GM12892 (cell line): ENCODE measurements around the gene TMEM9B.

Experiments used
- DNase-seq: peaks from one replicate; pipeline ENCODE4 v3.0.0; 2011; ENCODE audit not compliant: insufficient read length
- FAIRE-seq: peaks from 2 replicates; lab custom pipeline; 2011; peaks lifted over from hg19 to GRCh38; lab: Jason Lieb, UNC
- POLR2A ChIP-seq: IDR thresholded peaks from 2 replicates; pipeline ENCODE4 v1.6.1; 2011; ENCODE audit warnings: low read depth, low read length, control low read depth
- POLR2AphosphoS5 ChIP-seq: IDR thresholded peaks from 2 replicates; pipeline ENCODE4 v1.6.1; 2011; ENCODE audit warnings: low read depth, low read length, control low read depth
- TAF1 ChIP-seq: IDR thresholded peaks from 2 replicates; pipeline ENCODE4 v1.6.1; 2011; ENCODE audit warnings: low read depth, mild to moderate bottlenecking, control low read depth, low read length, borderline replicate concordance

The TMEM9B gene

DNA sequence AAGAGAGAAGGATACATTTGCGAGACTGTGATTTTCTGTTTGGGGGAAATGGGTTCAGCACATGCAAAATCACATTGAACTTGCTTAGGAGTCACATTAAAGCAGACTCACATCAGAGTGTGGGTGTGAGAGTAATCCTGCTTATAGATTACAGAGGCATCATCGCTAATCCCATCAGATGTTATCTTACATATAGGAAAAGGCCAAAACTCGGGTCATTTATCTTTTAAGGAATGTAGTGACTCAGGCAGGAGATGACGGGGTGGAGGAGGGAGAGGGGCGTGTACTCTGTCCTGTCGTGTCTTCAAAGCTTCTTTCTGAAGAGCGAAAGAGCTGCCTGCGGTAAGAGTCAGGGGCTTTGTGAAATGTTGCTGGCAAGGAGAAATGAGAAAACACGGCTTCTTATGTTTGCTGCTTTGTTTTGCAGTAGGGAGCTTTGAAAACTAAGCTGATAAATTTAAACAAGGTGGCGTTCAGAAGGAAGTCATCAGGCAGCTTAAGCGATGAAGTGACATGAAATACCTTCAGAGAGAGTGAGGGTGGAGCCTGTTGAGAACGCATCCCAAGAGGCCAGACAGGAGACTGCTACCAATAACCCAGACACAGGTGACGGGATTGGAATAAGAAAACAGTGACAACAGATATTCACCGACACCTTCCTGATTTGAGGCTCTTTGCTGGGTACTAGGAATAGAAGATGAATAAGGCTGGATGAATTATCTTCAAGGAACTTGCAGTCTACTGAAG lies 29.3 kb downstream of the TMEM9B start:
- TF ChIP-seq TAF1, result no peak
- TF ChIP-seq POLR2AphosphoS5, result no peak
- no peak for DNase-seq
- no peak for FAIRE-seq

DNA sequence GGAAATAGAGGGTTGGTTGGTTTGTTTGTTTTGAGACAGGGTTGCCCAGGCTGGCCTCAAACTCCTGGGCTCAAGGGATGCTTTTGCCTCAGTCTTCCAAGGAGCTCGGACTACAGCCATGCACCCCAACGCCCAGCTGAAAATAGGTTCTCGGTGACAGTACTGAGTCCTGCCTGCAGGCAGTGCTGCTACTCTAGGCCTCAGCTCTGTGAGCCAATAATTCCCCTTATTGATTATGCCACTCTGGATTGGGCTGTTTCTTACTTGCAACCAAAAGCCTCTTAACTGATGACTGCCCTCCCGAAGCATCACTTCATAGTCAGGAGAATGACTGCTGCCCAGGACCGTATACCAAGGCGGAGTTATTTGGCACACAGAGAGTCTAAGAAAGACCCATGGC lies 30.3 kb downstream of the TMEM9B start:
- TF ChIP-seq POLR2AphosphoS5 (no peak), TAF1 (no peak), POLR2A (no peak)
- FAIRE-seq, result no peak
- no peak for DNase-seq

DNA sequence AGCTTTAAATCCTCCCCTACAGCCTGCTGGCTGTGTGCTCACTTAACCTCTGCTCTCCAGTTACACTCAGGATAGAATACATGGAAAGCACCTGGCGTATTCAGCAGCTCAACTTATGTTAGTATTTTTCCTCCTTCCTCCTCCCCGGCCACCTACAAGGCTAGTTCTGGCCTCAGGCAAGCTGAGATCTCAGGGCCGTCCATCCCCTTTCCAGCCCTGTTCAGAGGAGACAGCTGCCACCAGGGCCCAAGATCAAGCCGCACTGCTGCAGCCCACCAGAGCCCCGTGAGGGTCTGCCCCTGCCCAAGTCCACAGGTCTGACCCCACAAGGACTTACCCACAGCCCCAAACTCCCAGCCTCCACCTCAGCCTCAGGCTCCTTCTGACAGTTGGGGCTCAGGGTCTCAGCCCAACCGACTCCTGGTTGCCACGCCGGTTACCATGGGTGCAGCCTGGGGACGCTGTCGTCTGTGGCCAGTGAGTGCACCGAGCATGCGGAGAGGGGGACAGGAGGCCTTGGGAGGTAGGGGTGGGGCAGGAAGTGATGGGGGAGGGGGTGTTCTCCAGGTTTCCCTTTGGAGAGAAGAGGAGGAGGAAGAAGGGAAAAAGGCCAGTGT lies 31.6 kb downstream of the TMEM9B start, which contains the start of gene C11orf16:
Gene C11orf16, minus strand, starts transcription at position 384 of the 617 bp plus-strand sequence. CDS start 639 bp downstream, outside the sequence.
- no peak for DNase-seq
- no peak for TF ChIP-seq POLR2A
- TF ChIP-seq POLR2AphosphoS5, result no peak
- no peak for TF ChIP-seq TAF1
- FAIRE-seq, result no peak

DNA sequence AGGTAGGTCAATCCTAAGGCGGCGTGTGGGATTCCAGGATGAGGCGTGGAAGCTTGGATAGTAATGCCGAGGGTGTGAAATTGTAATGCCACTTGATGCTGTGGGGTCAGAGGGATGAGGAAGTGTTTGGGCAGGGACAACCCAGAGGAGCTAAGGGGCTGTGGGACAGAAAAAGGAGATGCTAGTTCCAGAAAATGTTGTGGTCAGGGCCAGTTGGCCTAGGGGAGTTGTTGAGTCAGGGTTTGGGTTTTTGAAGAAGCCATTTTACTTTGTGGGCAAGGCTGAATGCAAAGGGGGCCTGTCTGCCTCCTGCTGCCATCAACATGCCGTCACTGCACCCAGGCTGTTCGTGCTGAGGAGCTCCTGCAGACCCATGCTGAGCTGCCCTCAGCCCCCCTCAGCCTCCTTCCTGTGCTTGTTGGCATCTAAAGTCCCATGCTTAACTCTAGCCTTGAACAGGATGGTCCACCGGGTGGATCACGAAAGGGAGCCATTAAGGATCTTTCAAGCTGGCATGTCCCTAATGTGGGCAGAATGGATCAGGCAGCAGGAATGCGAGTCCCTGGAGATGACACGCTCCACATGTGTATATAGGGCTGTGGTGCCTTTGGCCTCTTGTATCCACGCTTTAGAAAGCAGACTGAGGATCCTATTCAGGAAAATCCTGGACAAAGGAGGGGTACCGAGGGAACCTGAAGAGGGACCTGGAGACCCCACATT lies 33.6 kb downstream of the TMEM9B start:
- FAIRE-seq (no peak), DNase-seq (no peak)
- no peak for TF ChIP-seq POLR2A
- TF ChIP-seq POLR2AphosphoS5, result no peak
- no peak for TF ChIP-seq TAF1

DNA sequence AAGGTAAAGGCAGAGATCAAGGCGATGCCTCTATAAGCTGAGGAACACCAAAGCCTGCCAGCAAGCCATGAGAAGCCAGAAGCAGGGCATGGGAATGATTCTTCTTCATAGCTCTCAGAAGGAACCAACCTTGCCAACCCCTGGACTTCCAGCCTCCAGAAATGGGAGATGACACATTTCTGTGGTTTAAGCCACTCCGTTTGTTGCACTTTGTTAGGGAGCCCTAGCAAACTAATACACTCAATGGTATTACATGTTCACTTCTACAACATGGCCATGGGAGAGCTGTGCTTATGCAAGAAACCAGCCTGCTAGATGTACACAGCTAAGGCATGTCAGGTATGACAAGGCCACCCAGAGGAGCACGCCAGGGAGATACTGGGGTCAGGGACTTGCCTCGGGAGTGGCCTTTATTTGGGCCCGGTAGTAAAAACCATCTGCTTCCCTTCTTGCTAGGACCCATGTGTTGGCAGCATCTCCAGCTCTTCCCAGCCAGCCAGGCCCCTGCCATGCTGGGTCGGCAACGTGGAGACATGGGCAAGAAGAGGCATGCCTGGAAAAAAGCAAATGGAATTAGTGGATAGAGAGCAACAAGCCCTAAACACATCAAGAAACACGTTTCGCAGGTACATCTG lies 35.1 kb downstream of the TMEM9B start:
- TF ChIP-seq TAF1, result no peak
- TF ChIP-seq POLR2A, result no peak
- no peak for TF ChIP-seq POLR2AphosphoS5
- no peak for FAIRE-seq
- DNase-seq, result no peak

DNA sequence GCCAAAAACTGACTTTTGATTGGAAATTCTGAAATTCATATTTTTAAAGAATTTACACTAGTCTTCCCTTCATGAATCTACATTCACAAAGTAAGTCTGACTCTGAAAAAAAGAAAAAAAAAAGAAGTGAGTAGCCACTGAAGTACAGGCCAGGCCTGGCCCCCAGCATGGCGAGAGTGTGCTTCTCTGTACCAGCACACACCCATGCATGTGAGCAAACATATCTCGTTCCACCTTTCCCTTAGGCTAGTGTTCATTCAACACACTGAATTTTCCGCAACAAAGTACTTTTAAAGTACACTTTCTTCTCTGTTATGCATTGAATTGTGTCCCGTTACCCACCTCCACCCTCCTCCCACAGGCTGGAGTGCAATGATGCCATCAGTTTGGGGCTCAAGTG lies 36.0 kb downstream of the TMEM9B start:
- TF ChIP-seq POLR2AphosphoS5 (no peak), POLR2A (no peak), TAF1 (no peak)
- no peak for DNase-seq
- no peak for FAIRE-seq

DNA sequence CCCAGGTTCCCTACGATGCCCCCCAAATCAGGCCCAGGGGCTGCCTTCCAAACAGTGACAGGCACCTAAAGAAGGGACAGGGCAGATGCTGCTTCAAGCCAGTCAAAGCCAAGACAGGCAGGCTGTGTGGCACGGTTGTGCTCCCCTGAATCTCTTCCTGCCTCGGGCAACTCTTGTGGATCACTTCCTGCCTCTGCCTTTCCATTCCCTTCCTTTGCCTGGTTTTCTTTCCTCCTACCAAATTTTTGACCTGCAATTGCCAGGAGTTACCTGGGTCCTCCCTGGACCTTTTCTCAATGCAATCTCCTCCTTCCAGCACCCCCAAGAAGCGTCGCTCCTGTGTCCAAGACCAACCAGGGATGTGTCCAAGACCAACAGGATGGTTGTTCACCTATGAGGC lies 37.0 kb downstream of the TMEM9B start:
- no peak for TF ChIP-seq POLR2A
- no peak for TF ChIP-seq TAF1
- no peak for TF ChIP-seq POLR2AphosphoS5
- no peak for FAIRE-seq
- no peak for DNase-seq

DNA sequence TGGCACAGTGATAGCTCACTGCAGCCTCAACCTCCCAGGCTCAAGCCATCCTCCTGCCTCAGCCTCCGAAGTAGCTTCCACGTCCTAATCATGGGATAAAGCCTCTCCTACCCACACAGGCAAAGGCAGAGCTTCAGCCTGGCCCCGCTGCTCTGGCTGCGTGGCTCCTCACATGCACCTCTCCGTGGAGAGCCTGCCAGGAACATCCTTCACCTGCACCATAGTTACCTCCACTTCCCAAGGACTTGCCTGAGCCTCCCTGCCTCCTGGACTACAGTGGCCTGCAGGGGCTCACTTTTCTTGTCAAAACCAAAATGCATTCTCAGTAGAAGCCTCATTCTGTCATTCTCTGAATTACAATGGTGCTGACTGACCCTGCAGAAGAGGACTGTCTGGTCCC lies 38.0 kb downstream of the TMEM9B start:
- TF ChIP-seq POLR2A (no peak), POLR2AphosphoS5 (no peak), TAF1 (no peak)
- no peak for DNase-seq
- FAIRE-seq, result no peak

DNA sequence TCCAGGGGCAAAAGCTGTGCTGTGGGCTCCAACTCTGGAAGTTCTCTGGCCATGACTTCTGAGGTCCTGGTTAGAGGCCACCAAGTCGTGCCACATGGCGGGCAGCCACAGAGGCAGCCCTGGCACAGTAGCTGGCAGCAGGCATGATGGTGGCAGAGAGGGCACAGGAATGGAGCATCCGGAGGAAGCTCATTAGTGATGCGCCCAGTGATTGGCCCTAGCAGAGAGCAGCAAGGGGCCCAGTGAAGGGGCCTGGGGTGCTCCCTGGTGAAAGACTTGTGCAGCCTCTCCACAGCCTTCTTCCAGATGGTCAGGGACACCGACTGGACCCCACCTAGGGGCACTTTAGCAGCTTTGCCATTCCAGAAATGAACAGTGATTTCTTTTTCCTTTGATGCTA lies 38.5 kb downstream of the TMEM9B start:
- no peak for FAIRE-seq
- TF ChIP-seq POLR2AphosphoS5, result no peak
- TF ChIP-seq POLR2A, result no peak
- TF ChIP-seq TAF1, result no peak

DNA sequence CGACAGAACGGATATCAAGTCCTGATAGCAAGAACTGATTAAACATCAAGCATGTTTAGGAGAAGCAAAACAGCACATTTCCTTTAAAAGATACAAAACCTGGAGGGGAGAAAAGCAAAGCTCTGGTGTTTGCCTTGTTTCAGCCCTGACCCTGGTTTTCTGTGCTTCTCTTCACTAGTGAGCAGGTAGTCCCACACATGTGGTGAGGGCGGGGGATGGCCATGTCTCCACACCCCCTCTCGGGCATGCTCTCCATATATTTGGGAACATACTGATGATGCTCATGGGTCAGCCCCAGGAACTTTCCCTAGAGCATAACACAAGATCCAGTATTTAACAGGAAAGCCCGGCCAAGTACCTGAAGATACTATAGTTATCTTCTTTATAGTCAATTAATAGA lies 41.6 kb downstream of the TMEM9B start:
- FAIRE-seq, result no peak
- no peak for TF ChIP-seq POLR2A
- DNase-seq, result no peak

More for the DNA sequence above, 38.5 kb downstream of the TMEM9B start:
- no peak for DNase-seq

DNA sequence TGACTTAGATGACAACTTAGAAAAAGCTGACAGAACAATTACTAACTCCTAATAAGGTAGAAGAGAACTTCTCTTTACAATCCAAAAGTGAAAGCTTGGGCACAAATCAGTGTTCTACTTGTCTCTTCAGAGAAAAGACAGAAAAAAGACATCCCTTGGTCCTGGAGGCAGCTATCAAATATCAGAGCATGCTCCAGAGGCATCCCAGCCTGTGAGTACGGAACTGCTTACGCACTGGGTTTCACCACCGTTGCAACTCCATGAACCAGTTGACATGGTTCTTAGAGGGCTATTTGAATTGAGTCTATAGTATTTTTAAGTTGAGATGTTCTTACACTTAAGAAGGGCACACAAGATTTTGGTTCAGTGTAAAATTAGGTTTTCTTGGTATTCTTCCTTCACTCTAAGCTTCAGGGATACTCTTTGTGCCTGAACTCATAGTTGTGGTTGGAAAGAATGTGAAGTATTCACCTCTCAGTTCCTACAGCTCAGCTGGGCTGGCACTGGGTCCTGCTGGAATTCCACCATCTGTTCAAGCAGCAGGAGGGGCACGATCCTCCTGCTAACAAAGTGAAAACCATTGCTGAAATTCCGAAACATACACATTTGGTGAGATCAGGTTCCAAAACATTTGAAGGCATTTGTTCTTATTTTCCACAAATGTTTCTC lies 47.0 kb downstream of the TMEM9B start:
- FAIRE-seq, result no peak
- TF ChIP-seq TAF1 (no peak), POLR2A (no peak), POLR2AphosphoS5 (no peak)
- no peak for DNase-seq
